HUDEP-2 (cell line): ENCODE results near the gene DNAH5.

Source experiments
- DNase-seq, 76 experiments: peaks; one replicate each; lab custom pipeline; 2025; ENCODE audit not compliant: unreplicated experiment in 76 of 76; lab: John Stamatoyannopoulos, UW

The DNAH5 gene

DNA sequence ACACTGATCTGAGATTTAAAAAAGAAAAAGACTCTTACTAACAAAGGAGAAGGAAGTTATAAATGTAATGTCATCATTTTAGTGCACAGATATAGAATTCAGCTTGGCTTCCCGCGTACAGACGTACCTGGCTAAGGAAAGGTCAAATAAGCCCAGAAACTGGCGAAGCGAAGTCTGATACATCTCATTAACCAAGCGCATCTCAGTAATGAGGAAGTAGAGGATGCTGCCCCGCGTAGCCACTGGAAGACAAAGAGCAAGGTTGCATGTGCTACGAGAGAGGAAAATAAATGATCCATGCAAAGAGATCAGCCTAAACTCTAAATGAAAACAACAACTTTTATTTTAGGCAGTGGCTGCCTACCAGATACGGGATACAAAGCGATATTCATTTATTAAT, 208.8 kb downstream of the DNAH5 start:
- DNase-seq, result no peak

DNA sequence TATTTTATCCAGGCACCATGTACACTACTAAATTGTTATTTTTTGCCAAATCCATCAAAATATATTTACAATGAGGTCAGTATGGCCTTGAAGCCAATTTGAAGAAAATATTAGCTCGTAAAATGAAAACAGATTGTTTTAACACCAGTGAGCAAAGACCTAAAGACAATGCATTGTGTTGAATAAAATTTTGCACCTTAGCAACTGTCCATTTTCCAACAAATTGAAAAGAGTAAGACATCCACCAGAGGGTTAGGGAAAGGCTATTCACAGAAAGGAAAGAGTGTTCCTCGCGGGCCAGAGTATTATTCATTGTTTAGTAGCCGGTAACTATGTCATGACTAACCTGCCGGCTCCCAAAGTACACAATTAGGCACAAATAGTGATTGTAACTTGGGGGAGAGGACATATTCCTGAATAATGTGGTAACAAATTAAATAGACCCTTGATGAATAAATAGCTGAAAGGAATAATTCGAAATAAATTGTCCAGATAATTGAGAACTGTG, 213.3 kb downstream of the DNAH5 start:
- no peak for DNase-seq

DNA sequence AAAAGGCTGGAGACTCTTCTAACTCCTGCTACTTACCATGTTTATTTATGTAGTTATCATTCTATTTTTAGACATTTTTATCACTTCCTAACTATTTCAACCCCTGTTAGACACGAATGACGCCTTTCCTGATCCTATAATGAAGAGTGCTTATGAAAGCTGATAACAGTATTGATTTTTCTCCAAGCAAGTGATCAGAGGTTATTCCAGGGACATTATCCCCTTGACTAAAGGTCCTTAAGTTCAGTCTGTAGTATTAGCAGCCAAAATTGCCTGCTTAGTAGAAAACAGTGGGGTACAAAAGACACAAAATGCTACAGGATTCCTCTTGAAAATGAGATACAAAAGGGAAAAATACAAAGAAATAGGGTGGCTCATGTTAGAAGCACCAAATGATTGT, 235.6 kb downstream of the DNAH5 start:
- no peak for DNase-seq

- no peak for DNase-seq
Observed at GRCh38 chr5:13708432-13708831, 236.1 kb downstream of the DNAH5 start.

GRCh38 chr5:13704396-13704795, 240.1 kb downstream of the DNAH5 start:
- DNase-seq, result no peak

- no peak for DNase-seq
Observed at GRCh38 chr5:13700626-13701025, 243.9 kb downstream of the DNAH5 start.

GRCh38 chr5:13698885-13699284, 245.6 kb downstream of the DNAH5 start:
- no peak for DNase-seq

DNA sequence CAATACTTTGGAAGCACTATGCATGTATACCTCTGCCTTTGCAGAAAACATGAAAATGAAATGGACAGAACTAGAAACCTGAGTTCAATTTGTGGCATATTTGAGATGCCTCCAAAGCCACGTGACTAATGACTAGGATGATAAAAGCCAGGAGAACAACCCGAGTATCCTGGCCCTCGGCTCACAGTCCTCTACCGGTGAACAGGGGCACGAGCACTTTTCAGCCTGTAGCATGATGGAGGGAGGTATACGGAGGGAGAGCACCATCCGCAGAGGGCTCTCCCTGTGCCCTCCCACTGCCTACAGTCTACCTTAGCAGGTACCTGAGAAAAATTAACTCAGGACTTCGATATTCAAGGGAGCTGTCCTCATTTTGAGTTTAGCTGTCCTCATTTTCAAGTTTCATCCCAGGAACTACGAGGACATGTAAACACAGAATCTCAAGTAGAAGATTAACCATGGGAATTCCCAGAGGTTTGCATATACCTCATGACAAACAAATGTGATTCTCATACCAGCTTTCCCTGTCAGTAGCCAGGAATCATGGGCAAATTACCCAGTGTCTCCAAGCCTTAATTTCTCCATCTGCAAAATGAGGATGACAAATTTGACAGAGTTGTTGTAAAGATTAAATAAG, 249.3 kb downstream of the DNAH5 start:
- DNase-seq, result no peak

DNA sequence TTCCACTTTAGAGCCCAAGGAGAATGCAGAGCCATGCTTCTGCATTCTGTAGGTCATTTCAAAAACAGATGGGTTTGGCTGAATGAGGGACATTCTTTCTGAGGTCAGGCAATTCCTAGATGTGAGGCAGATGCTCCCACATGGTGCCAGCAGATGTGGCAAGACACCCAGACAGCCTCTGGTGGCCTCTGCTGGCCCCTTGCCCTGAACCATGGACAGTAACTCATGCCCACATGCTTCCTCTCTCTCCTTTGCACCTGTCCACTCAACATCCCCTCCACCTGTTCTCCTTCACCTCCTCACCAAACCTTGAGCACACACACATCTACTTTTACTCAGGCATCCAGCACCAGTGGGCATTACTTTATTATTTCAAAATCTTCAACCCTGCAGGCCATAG, 252.3 kb downstream of the DNAH5 start:
- no peak for DNase-seq

DNA sequence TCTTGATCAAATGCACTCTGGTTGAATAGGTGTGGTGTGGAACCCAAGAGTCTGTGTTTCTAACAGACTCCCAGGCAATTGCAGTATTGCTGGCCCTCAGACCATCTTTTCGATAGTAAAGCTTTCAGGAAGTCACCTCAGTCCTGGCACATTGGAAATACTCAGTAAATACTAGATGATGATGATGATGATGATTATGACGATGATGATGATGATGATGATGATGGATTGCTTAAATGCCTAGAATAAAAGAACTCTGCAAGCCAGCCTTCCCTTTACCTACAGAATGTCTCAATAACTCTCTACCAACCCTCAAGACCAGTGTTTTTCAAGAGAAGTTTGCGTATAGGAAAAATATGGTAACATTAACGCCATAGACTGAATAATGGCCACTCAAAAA, 268.0 kb downstream of the DNAH5 start:
- DNase-seq, result no peak

DNA sequence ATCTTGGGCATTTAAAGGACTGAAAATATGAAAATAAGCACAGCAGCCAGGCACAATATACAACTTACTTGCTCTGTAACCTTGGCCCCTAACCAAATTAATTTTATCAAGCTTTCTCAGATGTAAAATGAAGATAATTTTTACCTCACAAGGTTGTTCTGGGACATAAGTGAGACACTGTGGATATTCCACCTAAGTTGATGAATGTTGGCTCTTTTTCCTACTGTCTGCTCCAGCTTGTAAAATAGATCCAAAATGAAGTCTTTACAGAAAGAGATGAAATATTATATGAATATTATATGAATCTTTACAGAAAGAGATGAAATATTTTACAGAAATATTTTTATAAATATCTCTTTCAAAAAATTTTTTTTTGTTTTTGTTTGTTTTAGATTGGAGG, 270.1 kb downstream of the DNAH5 start:
- DNase-seq, result no peak

GRCh38 chr5:13673511-13673910, 271.0 kb downstream of the DNAH5 start:
- no peak for DNase-seq

DNA sequence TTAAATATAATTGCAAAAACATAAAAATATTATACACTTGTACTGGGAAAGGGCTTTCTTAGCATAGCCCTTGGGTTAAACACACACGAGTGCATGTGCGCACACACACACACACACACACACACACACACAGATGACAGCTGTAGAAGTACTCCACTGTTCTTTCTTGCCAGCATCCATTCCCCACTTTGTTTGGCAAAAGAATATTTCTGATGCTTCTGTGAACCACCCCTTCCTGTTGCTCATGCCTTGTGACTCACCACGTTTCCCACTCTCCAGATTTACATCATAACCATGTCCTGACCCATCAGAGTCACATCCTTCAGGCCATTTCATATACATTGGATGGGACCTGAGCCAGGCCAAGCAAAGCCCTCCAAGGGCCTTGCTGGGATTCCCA, 280.1 kb downstream of the DNAH5 start:
- no peak for DNase-seq

GRCh38 chr5:13662626-13663025, 281.9 kb downstream of the DNAH5 start:
- no peak for DNase-seq

DNA sequence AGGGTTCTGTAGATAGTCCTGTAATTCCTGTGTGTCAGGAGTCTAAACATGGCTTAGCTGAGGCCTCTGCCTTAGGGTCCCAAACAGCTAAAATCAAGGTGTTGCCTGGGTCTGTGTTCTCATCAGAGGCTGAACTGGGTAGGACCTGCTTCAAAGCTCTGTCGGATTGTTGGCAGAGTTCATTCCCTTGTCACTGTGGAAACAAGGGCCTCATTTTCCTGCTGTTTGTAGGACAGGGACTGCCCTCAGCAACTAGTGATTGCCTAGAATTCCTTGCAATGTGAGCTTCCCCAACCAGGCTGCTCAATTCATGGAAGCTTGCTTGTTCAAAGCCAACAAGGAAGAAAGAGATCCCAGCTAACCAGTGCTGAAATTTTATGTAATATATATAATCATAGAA, 283.2 kb downstream of the DNAH5 start:
- no peak for DNase-seq

- no peak for DNase-seq
Observed at GRCh38 chr5:13660072-13660471, 284.4 kb downstream of the DNAH5 start.

- no peak for DNase-seq
Observed at GRCh38 chr5:13659391-13659790, 285.1 kb downstream of the DNAH5 start.

DNA sequence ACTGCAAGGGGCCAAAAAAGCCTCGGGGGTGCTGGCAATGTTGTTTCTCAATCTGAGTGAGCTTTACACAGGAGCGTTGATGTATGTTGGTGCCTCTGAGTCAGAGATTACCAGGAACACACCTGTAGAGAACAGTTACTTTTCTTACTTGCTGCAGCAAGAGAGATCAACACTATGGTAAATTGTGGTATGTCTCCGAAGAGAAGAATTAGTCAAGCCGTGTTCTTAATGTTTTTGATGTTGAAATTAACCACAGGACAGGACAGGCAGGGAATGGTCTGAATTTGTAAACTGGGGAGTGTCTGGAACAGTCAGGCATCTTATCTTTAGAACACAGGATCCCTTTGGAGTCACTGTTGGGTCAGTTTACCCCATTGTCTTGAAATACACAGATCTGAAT, 285.7 kb downstream of the DNAH5 start:
- no peak for DNase-seq

GRCh38 chr5:13658152-13658551, 286.3 kb downstream of the DNAH5 start:
- no peak for DNase-seq

- DNase-seq, result no peak
Observed at GRCh38 chr5:13653709-13654108, 290.8 kb downstream of the DNAH5 start.

DNA sequence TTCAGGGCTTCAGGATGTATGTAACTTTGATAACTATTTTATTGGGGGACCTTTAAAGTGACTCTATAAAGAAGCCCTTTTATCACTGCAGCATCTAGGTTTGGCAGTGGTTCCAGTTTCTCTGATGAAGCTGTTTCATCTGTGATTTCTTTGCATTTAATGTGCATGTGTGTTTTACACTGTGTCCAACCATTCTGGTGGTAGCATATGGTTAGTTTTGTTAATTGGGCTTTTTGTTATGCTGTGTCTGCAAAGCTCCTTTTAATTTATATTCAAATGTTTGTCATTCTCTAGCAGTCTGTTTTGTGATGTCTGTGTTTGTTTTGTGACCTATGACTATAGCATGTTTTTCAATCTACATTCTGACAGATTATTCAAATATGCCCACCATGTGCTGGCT, 294.8 kb downstream of the DNAH5 start:
- no peak for DNase-seq

GRCh38 chr5:13648822-13649221, 295.7 kb downstream of the DNAH5 start:
- no peak for DNase-seq

- no peak for DNase-seq
Observed at GRCh38 chr5:13643734-13644133, 300.8 kb downstream of the DNAH5 start.
